ENCODE measurements around the gene VCAM1. TPM values are rescaled to one million over a fixed set of nuclear protein-coding genes. Genes with fewer than 3 reads are reported as not detected.
A peak's percentile ranks its signal among the peaks of the same experiment; 100 is the strongest.

Gene VCAM1
- total and polyA plus RNA-seq, 9 of the 15 experiments (the other 6 are each of a cell fraction or from before 2014, with no cell fraction given) = 0.04 to 0.13 TPM; not detected in 7

- TF ChIP-seq PRDM10 (IDR thresholded peaks at IDR 0.05; ENCODE audit: partially characterized antibody) = peak; percentile 81
- TF ChIP-seq YBX1 (IDR thresholded peaks at IDR 0.05) = no peak
- no peak for TF ChIP-seq FOXJ2 (tag; IDR thresholded peaks at IDR 0.05)
- no peak for TF ChIP-seq ZNF184 (CRISPR knock-in tag; IDR thresholded peaks at IDR 0.05)
- TF ChIP-seq ILF3 (IDR thresholded peaks at IDR 0.05; ENCODE audit: borderline replicate concordance) = no peak
- TF ChIP-seq BRD9 (IDR thresholded peaks at IDR 0.05; ENCODE audit: low read depth, partially characterized antibody) = peak; percentile 88
- TF ChIP-seq ZNF407 (IDR thresholded peaks at IDR 0.05; ENCODE audit: low read depth) = no peak
- no peak for TF ChIP-seq ZNF146 (CRISPR knock-in tag; IDR thresholded peaks at IDR 0.05; ENCODE audit: unreplicated experiment)
- TF ChIP-seq ELF2 (CRISPR knock-in tag; IDR thresholded peaks at IDR 0.05) = no peak
- TF ChIP-seq SMAD2 (IDR thresholded peaks at IDR 0.05; ENCODE audit: low read depth, low read length) = no peak
- no peak for TF ChIP-seq TAF9B (IDR thresholded peaks at IDR 0.05; ENCODE audit: partially characterized antibody)
- TF ChIP-seq ZNF316 (IDR thresholded peaks at IDR 0.05) = peak; percentile 78
- 0 out of 2 replicates have a peak, but pooled peaks have one; percentile 42 for TF ChIP-seq MEF2D (tag; conservative IDR thresholded peaks at IDR 0.05; ENCODE audit: low read depth)
- no peak for TF ChIP-seq CHD4 (IDR thresholded peaks at IDR 0.05; ENCODE audit: insufficient read depth, insufficient replicate concordance, low read depth, low read length, poor library complexity, severe bottlenecking)
- TF ChIP-seq ZKSCAN1 (IDR thresholded peaks at IDR 0.05; ENCODE audit: low read depth, low read length) = no peak
- TF ChIP-seq ZFP1 (CRISPR knock-in tag; IDR thresholded peaks at IDR 0.05) = no peak
- no peak for TF ChIP-seq ZNF668 (CRISPR knock-in tag; IDR thresholded peaks at IDR 0.05)
- no peak for TF ChIP-seq IFI16 (CRISPR knock-in tag; IDR thresholded peaks at IDR 0.05)
- no peak for TF ChIP-seq ZKSCAN8 (CRISPR knock-in tag; IDR thresholded peaks at IDR 0.05)
Observed at GRCh38 chr1:100785470-100786052, 66.0 kb downstream of the VCAM1 start (continued).

Data from K562 (cell line).